K562 (cell line): ENCODE results near the gene RAPSN. TPM values are rescaled to one million over a fixed set of nuclear protein-coding genes. Genes with fewer than 3 reads are reported as not detected.

Experiments
- CHCHD3 ChIP-seq: fragments of 250-450 bp; sonication (Bioruptor Pico); IDR thresholded peaks from 2 replicates; pipeline ENCODE4 v2.1.2; 2022; ENCODE audit warnings: mild to moderate bottlenecking
- CREBBP ChIP-seq: IDR thresholded peaks from one replicate; pipeline ENCODE4 v1.6.1; 2012; ENCODE audit warnings: low read depth, mild to moderate bottlenecking, control low read depth, inconsistent platforms, low read length
- CUX1 ChIP-seq: fragments of 200-800 bp; sonication (Bioruptor generic); IDR thresholded peaks from 2 replicates; pipeline ENCODE4 v1.6.1; 2016; ENCODE audit warnings: missing genetic modification characterization, missing compliant biosample characterization
- MLLT1 ChIP-seq, 2 experiments: fragments of 450-650 bp; IDR thresholded peaks; 2 replicates each; pipeline ENCODE4 v1.6.1; 2016
- MXI1 ChIP-seq: IDR thresholded peaks from 2 replicates; pipeline ENCODE4 v1.6.1; 2011; ENCODE audit warnings: low read depth, mild to moderate bottlenecking, improper control_type of control experiment, low read length
- NFXL1 ChIP-seq: fragments of 450-650 bp; formaldehyde crosslinking; IDR thresholded peaks from 2 replicates; pipeline ENCODE4 v1.4.0; 2021; ENCODE audit warnings: mild to moderate bottlenecking
- SNIP1 ChIP-seq: fragments of 450-650 bp; IDR thresholded peaks from 2 replicates; pipeline ENCODE4 v1.7.1; 2017; ENCODE audit warnings: low read depth, mild to moderate bottlenecking
- SUPT5H ChIP-seq: fragments of 450-650 bp; IDR thresholded peaks from 2 replicates; pipeline ENCODE4 v1.6.1; 2016
- ZC3H8 ChIP-seq: fragments of 450-650 bp; IDR thresholded peaks from 2 replicates; pipeline ENCODE4 v1.6.1; 2017
- ZNF318 ChIP-seq, 2 experiments: fragments of 450-650 bp; IDR thresholded peaks; 2 replicates each; pipeline ENCODE4 v1.6.1; 2016; ENCODE audit warnings: mild to moderate bottlenecking in 2 of 2, borderline replicate concordance in 1 of 2, low read depth in 1 of 2, moderate library complexity in 1 of 2
- ZNF347 ChIP-seq: fragments of 450-650 bp; formaldehyde crosslinking; IDR thresholded peaks from 2 replicates; pipeline ENCODE4 v1.4.0; 2020; ENCODE audit warnings: low read depth, mild to moderate bottlenecking, moderate library complexity
- polyA plus RNA-seq, 8 experiments: library from polyadenylated mRNA; depleted of rRNA in 4 of 8; stranded (reverse) in 5 of 8; unstranded in 3 of 8; fragments of >200 nt; fragmentation: Nextera tagmentation in 2 of 8; fragmentation: Illumina TruSeq in 1 of 8; extraction: Ambion mirVana in 2 of 8; extraction: Trizol in 1 of 8; gene quantifications; 2 replicates each; pipeline versions ENCODE4 v1.2.1 to v1.2.3, GENCODE V29; 2011 to 2014; ENCODE audit warnings: inconsistent platforms in 1 of 8, missing spikeins in 1 of 8
- total RNA-seq, 7 experiments: library from RNA; depleted of rRNA in 6 of 7; stranded (reverse); fragments of >200 nt in 6 of 7; fragmentation: Illumina TruSeq in 2 of 7; extraction: Trizol in 2 of 7; gene quantifications; 2 replicates each; pipeline versions ENCODE4 v1.2.1 to v1.2.3, GENCODE V29; 2011 to 2021; ENCODE audit warnings: low replicate concordance in 1 of 7

Gene RAPSN
- total and polyA plus RNA-seq, 9 of the 15 experiments (the other 6 are each of a cell fraction or from before 2014, with no cell fraction given) = 0.06 to 0.11 TPM; not detected in 7

GRCh38 chr11:47426062-47426956 lies 22.6 kb downstream of the RAPSN start, which contains the start of gene PSMC3 (continued):
- TF ChIP-seq ZNF318 (IDR thresholded peaks at IDR 0.05; ENCODE audit: borderline replicate concordance in 1 of 2, low read depth in 1 of 2) (no peak), SNIP1 (no peak), CHCHD3 (CRISPR knock-in tag) (0 out of 2 replicates have a peak, but pooled peaks have one; percentile 49), CREBBP (no peak), SUPT5H (peak; percentile 98), CUX1 (CRISPR knock-in tag) (no peak), ZC3H8 (peak; percentile 81; the same call in 1 of the 2 replicates), ZNF347 (CRISPR knock-in tag) (no peak), NFXL1 (CRISPR knock-in tag) (no peak), MXI1 (no peak), MLLT1 (IDR thresholded peaks at IDR 0.05) (0 out of 4 replicates have a peak, but pooled peaks of 1 of the 2 experiments have one; percentile 47)
